T-cell (primary cell): ENCODE measurements around the gene DOK4. TPM values are rescaled to one million over a fixed set of nuclear protein-coding genes. Genes with fewer than 3 reads are reported as not detected.

Experiments used
- ATAC-seq, 4 experiments: fragments of 200-7000 bp in 3 of 4; fragments of 150-1000 bp in 1 of 4; cut with Tn5 transposase; replicated peaks in 1 of 4; 1 replicate in 3 of 4; 2 replicates in 1 of 4; pipeline ENCODE4 v1.10.0; 2021; ENCODE audit warnings: moderate library complexity in 3 of 4, mild to moderate bottlenecking in 2 of 4, moderate number of reproducible peaks in 1 of 4
- CTCF ChIA-PET, 2 donors: fragments of 300-600 bp; sonication (Branson Sonifier 250); formaldehyde crosslinking; loops; one replicate each; lab custom pipeline; 2022; ENCODE audit warnings: antibody characterized with exemption in 2 of 2; lab: Charles Lee
- POLR2A ChIA-PET, 2 donors: fragments of 300-600 bp; sonication (Branson Sonifier 250); formaldehyde crosslinking; loops; one replicate each; lab custom pipeline; 2022; ENCODE audit warnings: antibody characterized with exemption in 2 of 2; lab: Charles Lee
- DNase-seq, 35 experiments: peaks; one replicate each; pipeline versions ENCODE4 v3.0.0 to v3.0.0-alpha.2; 2013 to 2023
- H3K27ac ChIP-seq: one replicate; pipeline ENCODE4 v1.5.1; 2013; ENCODE audit warnings: low read length
- H3K27me3 ChIP-seq, 2 experiments: replicated peaks in 1 of 2; 1 replicate in 1 of 2; 2 replicates in 1 of 2; pipeline versions ENCODE4 v1.6.1 to v1.7.0; 2013; ENCODE audit warnings: low read length in 1 of 2, mixed read lengths in 1 of 2; ENCODE audit not compliant: control insufficient read depth in 2 of 2, insufficient read depth in 2 of 2; ENCODE audit errors: extremely low read depth in 1 of 2
- H3K36me3 ChIP-seq, 2 donors: 1 replicate in 1 of 2; 2 replicates in 1 of 2; pipeline versions ENCODE4 v1.6.1 to v1.7.0; 2013; ENCODE audit warnings: low read length in 1 of 2; ENCODE audit not compliant: control insufficient read depth in 2 of 2, insufficient read depth in 1 of 2; ENCODE audit errors: extremely low read depth in 1 of 2
- H3K4me1 ChIP-seq, 2 experiments: 1 replicate in 1 of 2; 2 replicates in 1 of 2; pipeline versions ENCODE4 v1.6.1 to v1.7.0; 2013; ENCODE audit warnings: low read length in 2 of 2, mixed read lengths in 1 of 2; ENCODE audit not compliant: insufficient read depth in 2 of 2, control insufficient read depth in 1 of 2; ENCODE audit errors: extremely low read depth in 1 of 2
- H3K4me3 ChIP-seq, 2 donors: 1 replicate in 1 of 2; 2 replicates in 1 of 2; pipeline versions ENCODE4 v1.5.1 to v1.7.0; 2013; ENCODE audit warnings: mild to moderate bottlenecking in 2 of 2, low read length in 1 of 2, moderate library complexity in 1 of 2; ENCODE audit not compliant: control insufficient read depth in 1 of 2; ENCODE audit errors: extremely low read depth in 1 of 2
- H3K9me3 ChIP-seq: 2 replicates; pipeline ENCODE4 v1.7.0; 2013
- H3K27ac Mint-ChIP-seq, 2 donors: one replicate each; pipeline ENCODE4 v1.8.0; 2020 to 2021; ENCODE audit warnings: mild to moderate bottlenecking in 2 of 2, mixed read lengths in 2 of 2
- H3K27me3 Mint-ChIP-seq, 2 donors: one replicate each; pipeline ENCODE4 v1.8.0; 2021 to 2022; ENCODE audit warnings: mixed read lengths in 2 of 2
- H3K36me3 Mint-ChIP-seq: one replicate; pipeline ENCODE4 v1.8.0; 2021; ENCODE audit warnings: mixed read lengths
- H3K4me1 Mint-ChIP-seq, 3 donors: one replicate each; pipeline ENCODE4 v1.8.0; 2020 to 2022; ENCODE audit warnings: mixed read lengths in 3 of 3, mild to moderate bottlenecking in 1 of 3
- H3K4me3 Mint-ChIP-seq, 3 donors: one replicate each; pipeline ENCODE4 v1.8.0; 2020 to 2022; ENCODE audit warnings: mild to moderate bottlenecking in 3 of 3, mixed read lengths in 3 of 3, moderate library complexity in 3 of 3
- H3K9me3 Mint-ChIP-seq, 3 donors: one replicate each; pipeline ENCODE4 v1.8.0; 2020 to 2022; ENCODE audit warnings: mixed read lengths in 3 of 3
- WGBS: methylation state at CpG from one replicate; pipeline ENCODE4 v1.1.5; 2013; ENCODE audit warnings: missing lambda C conversion rate; ENCODE audit not compliant: insufficient coverage; 5-methylcytosine and 5-hydroxymethylcytosine counted together
- total RNA-seq, 35 experiments: library from RNA in 6 of 35; stranded (reverse) in 6 of 35; fragments of 120-200 nt in 1 of 35; gene quantifications; one replicate each; pipeline versions ENCODE4 v1.2.1 to v1.2.4 and lab custom pipeline; 2013 to 2026

The DOK4 gene
- total RNA-seq, 5 donors from 2014 or later (not counting 1 experiment from before 2014, with no cell fraction given), result 2.2 to 4.1 (median 3.1) TPM

DNA sequence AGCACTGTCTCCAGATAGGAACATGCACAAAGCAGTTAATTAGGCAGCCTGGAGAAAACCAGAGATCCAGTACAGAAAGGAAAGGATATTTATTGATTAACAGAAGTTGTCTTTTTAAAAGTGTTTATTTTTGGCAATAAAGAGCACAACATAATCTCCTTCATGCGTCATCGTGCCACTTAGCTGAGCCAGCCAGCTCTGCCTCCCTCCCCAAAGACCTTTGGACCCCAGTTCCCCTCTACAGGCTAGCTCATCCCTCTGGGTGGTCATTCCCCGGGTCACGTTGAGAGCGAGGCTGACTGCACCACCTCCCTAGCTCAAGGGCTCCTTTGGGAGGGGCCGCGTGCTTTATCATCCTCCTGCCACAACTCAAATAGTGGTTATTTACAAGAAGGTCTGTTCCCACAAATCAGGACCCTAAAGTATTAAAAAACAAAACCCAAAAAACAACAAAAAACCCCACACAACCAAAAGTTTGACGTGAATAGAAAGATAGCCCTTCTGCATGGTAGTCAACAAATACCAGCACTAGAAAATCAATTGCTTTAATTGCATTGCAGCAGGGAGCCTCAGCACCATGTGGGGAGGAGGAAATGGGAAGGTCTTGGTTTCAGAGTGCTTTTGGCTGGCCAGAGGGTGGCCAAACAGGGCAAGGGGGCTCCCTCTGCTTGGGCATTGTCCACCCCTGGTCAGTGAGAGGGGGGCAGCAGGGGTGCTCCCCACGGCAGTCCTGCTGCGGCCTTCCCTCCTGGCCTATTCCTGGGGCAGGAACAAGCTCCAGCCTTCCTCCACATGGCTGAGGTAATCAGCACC lies 14.2 kb downstream of the DOK4 start:
- peaks cover 19 to 57% of the 10 kb centered on the region in 2 donors for H3K36me3 ChIP-seq
- Mint-ChIP-seq H3K4me3 (no peak overlapping the region), H3K27ac (peak overlapping the region in 1 of 2 donors; percentile 20), H3K27me3 (no peaks in the 10 kb centered on the region), H3K36me3 (peaks cover 39% of the 10 kb centered on the region), H3K9me3 (no peaks in the 10 kb centered on the region), H3K4me1 (peaks cover 9 to 31% (median 13%) of the 10 kb centered on the region in 3 donors)
- 100% methylated on average over 3 of the region's 10 CpGs for WGBS
- no peak for DNase-seq
- H3K9me3 ChIP-seq, result no peaks in the 10 kb centered on the region
- no peak overlapping the region for H3K27ac ChIP-seq
- H3K27me3 ChIP-seq, result no peaks in the 10 kb centered on the region
- H3K4me3 ChIP-seq, result no peak overlapping the region
- no peak for ATAC-seq
- peaks cover 6 to 22% of the 10 kb centered on the region in 2 experiments for H3K4me1 ChIP-seq
- ChIA-PET CTCF (interaction anchor here in 1 of 2 donors (0.6 kb wide), 1 partner anchor 124 kb away, joined by 4 read pairs; no protein-coding TSS in a partner anchor), POLR2A (no interaction called here)

DNA sequence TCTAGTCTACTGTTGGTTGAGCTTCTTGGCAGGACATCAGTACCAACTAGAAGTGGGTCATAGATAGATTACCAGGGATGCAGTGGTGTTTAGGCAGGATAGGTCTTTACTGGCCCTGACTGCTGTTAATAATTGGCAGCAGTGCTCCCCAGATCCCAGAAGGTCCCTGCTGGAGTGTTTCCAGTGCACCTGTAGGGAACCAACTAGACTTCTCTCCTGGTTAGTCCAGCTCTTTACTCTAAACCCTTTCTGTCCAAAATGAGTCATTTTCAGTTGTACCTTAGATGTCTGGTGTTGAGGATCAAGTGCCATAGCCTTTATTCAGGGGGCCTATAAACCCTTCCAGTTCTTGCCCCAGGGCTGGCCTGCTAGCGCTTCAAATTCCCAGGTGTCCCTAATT lies 15.1 kb downstream of the DOK4 start:
- peaks cover 5 to 27% (median 9%) of the 10 kb centered on the region in 3 donors for H3K4me1 Mint-ChIP-seq
- ChIA-PET CTCF (interaction anchor here in 1 of 2 donors (0.9 kb wide), 1 partner anchor 13 kb away, joined by 4 read pairs; no protein-coding TSS in a partner anchor), POLR2A (no interaction called here)
- H3K4me3 Mint-ChIP-seq, result no peak overlapping the region
- H3K9me3 ChIP-seq, result no peaks in the 10 kb centered on the region
- DNase-seq (no peak), ATAC-seq (no peak)
- WGBS, result no CpG with 5 or more reads among the region's 1 CpG
- no peak overlapping the region for H3K4me3 ChIP-seq
- peaks cover 3 to 14% of the 10 kb centered on the region in 2 experiments for H3K4me1 ChIP-seq
- H3K27ac ChIP-seq, result no peak overlapping the region
- peaks cover 19 to 65% of the 10 kb centered on the region in 2 donors for H3K36me3 ChIP-seq
- H3K27me3 ChIP-seq, result no peaks in the 10 kb centered on the region
- no peaks in the 10 kb centered on the region for H3K27me3 Mint-ChIP-seq
- no peak overlapping the region for H3K27ac Mint-ChIP-seq
- no peaks in the 10 kb centered on the region for H3K9me3 Mint-ChIP-seq
- H3K36me3 Mint-ChIP-seq, result peaks cover 40% of the 10 kb centered on the region

DNA sequence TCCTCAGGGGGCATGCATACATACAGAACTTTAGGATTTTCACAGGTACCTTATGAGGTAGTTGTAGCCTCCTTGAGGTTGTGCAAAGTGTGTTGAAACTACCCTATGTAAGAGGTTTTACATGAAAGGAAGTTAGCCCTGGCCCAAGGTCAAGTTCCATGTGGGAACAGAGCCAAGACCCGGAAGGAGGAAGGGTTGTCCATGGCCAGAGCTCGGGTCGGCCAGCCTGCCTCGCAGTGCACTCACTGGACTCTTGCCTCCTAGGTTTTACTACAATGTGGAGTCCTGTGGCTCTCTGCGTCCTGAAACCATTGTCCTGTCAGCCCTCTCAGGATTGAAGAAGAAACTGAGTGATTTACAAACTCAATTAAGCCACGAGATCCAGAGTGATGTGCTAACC lies 15.6 kb downstream of the DOK4 start:
- Mint-ChIP-seq H3K27me3 (no peaks in the 10 kb centered on the region), H3K36me3 (peaks cover 43% of the 10 kb centered on the region), H3K4me1 (peaks cover 4 to 27% (median 11%) of the 10 kb centered on the region in 3 donors), H3K9me3 (no peaks in the 10 kb centered on the region), H3K27ac (no peak overlapping the region), H3K4me3 (no peak overlapping the region)
- DNase-seq (no peak), ATAC-seq (no peak)
- WGBS, result 94% methylated on average over 5 of the region's 6 CpGs
- Histone ChIP-seq H3K27me3 (no peaks in the 10 kb centered on the region), H3K4me3 (no peak overlapping the region), H3K4me1 (peaks cover 2 to 9% of the 10 kb centered on the region in 2 experiments), H3K27ac (no peak overlapping the region), H3K36me3 (peaks cover 19 to 70% of the 10 kb centered on the region in 2 donors), H3K9me3 (no peaks in the 10 kb centered on the region)
- CTCF ChIA-PET, result interaction anchor here in 1 of 2 donors (0.9 kb wide), 1 partner anchor 14 kb away, joined by 4 read pairs; no protein-coding TSS in a partner anchor
- POLR2A ChIA-PET, result no interaction called here

DNA sequence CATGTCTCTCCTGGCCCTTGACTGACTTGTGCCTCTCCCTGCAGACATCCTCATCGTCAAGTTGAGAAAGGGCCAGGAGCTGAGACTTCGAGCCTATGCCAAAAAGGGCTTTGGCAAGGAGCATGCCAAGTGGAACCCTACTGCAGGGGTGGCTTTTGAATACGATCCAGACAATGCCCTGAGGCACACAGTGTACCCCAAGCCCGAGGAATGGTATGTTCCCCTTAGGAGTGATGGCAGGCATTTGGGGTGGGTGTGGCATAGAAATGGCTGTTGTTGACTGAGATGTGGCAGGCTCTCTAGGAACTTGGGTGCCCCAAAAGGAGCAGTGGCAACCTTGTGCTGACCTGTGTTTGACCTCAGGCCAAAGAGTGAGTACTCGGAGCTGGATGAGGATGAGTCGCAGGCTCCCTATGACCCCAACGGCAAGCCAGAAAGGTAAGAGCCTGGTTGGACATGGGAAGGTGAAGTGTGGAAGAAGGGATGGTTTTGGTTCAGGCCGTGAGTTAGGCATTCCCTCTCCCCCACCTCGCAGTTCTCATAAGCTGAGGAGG lies 16.3 kb downstream of the DOK4 start:
- no peaks in the 10 kb centered on the region for H3K27me3 Mint-ChIP-seq
- Histone ChIP-seq H3K27me3 (no peaks in the 10 kb centered on the region), H3K4me3 (no peak overlapping the region), H3K9me3 (no peaks in the 10 kb centered on the region), H3K36me3 (peaks cover 19 to 77% of the 10 kb centered on the region in 2 donors), H3K27ac (no peak overlapping the region), H3K4me1 (peaks cover 4% of the 10 kb centered on the region in 2 experiments)
- no peak overlapping the region for H3K4me3 Mint-ChIP-seq
- H3K4me1 Mint-ChIP-seq, result peaks cover 11 to 29% (median 18%) of the 10 kb centered on the region in 3 donors
- no peak overlapping the region for H3K27ac Mint-ChIP-seq
- H3K36me3 Mint-ChIP-seq, result peaks cover 46% of the 10 kb centered on the region
- ChIA-PET POLR2A (no interaction called here), CTCF (no interaction called here)
- ATAC-seq, result no peak
- 91% methylated on average over 5 of the region's 9 CpGs for WGBS
- no peaks in the 10 kb centered on the region for H3K9me3 Mint-ChIP-seq
- DNase-seq, result no peak

DNA sequence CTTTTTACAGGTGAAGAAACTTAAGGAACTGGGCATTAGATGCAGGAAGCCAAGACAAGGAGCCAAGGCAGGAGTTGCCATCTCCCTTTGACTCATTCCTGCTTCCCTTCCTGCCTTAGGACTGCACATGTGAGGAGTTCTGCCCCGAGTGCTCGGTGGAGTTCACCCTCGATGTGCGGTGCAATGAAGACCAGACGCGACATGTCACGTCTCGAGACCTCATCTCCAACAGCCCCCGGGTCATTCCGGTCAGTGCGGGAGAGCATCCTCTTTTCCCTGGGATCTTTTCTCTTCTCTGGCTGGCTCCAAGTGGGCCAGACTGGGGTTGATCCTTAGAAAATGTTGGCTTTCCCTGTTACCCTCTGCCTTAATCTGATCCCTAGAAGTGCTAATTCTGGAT lies 17.2 kb downstream of the DOK4 start:
- Mint-ChIP-seq H3K4me3 (no peak overlapping the region), H3K27me3 (no peaks in the 10 kb centered on the region), H3K36me3 (peaks cover 52% of the 10 kb centered on the region), H3K4me1 (peaks cover 19 to 38% (median 24%) of the 10 kb centered on the region in 3 donors), H3K9me3 (no peaks in the 10 kb centered on the region), H3K27ac (no peak overlapping the region)
- H3K9me3 ChIP-seq, result no peaks in the 10 kb centered on the region
- H3K27ac ChIP-seq, result no peak overlapping the region
- H3K36me3 ChIP-seq, result peaks cover 19 to 86% of the 10 kb centered on the region in 2 donors
- no peak overlapping the region for H3K4me3 ChIP-seq
- no peaks in the 10 kb centered on the region for H3K27me3 ChIP-seq
- 98% methylated on average over 8 of the region's 11 CpGs for WGBS
- ChIA-PET CTCF (interaction anchor here in 1 of 2 donors (0.6 kb wide), 1 partner anchor 176 kb away, joined by 3 read pairs; no protein-coding TSS in a partner anchor), POLR2A (no interaction called here)
- DNase-seq, result no peak
- peaks cover 4 to 10% of the 10 kb centered on the region in 2 experiments for H3K4me1 ChIP-seq
- no peak for ATAC-seq

DNA sequence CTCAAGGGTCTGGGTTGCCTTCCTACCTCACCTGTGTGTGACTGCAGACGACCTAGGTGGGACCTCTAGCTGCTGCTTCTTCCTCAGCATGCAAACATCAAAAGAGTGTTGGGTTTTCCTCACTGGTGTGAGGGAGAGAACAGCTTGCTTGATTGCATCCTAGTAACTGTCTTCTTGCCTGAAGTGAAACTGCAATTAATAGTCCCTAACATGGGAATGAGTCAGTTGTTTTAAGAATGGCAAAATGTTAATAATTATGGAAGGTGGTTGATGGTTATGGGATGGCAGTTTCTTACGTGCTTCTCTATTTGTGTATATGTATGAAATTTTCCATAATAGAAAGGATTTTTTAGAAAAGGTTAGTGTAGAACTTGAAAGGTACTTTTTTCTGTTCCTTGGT lies 17.9 kb downstream of the DOK4 start:
- Mint-ChIP-seq H3K27ac (no peak overlapping the region), H3K4me3 (no peak overlapping the region), H3K36me3 (peaks cover 53% of the 10 kb centered on the region), H3K27me3 (no peaks in the 10 kb centered on the region), H3K9me3 (no peaks in the 10 kb centered on the region), H3K4me1 (peaks cover 26 to 45% (median 31%) of the 10 kb centered on the region in 3 donors)
- peaks cover 19 to 89% of the 10 kb centered on the region in 2 donors for H3K36me3 ChIP-seq
- no peaks in the 10 kb centered on the region for H3K9me3 ChIP-seq
- no CpG with 5 or more reads among the region's 2 CpGs for WGBS
- CTCF ChIA-PET, result no interaction called here
- POLR2A ChIA-PET, result no interaction called here
- no peaks in the 10 kb centered on the region for H3K27me3 ChIP-seq
- DNase-seq, result no peak
- H3K27ac ChIP-seq, result no peak overlapping the region
- no peak for ATAC-seq
- H3K4me1 ChIP-seq, result peaks cover 5 to 17% of the 10 kb centered on the region in 2 experiments
- no peak overlapping the region for H3K4me3 ChIP-seq
